GM11168 (cell line): ENCODE results near the gene COX17.

Source experiments
- in situ Hi-C: fragments of 300-500 bp; cut with MboI; formaldehyde crosslinking; loops from one replicate; pipeline ENCODE4 v1.12.0; 2022; ENCODE audit warnings: low sequenced_read_pairs; ENCODE audit not compliant: unreplicated experiment

COX17 gene

GRCh38 chr3:119628390-119628789 is 48.8 kb downstream of the COX17 start:
- in situ Hi-C loops, result no loop called here

- in situ Hi-C loops, result no loop called here
Observed at GRCh38 chr3:119627461-119627860, 49.7 kb downstream of the COX17 start.

- in situ Hi-C loops, result no loop called here
Observed at GRCh38 chr3:119626196-119626595, 51.0 kb downstream of the COX17 start.

GRCh38 chr3:119625451-119626153 is 51.6 kb downstream of the COX17 start:
- in situ Hi-C loops, result no loop called here

- in situ Hi-C loops, result no loop called here
Observed at GRCh38 chr3:119624002-119624720, 53.0 kb downstream of the COX17 start.

GRCh38 chr3:119620899-119621298 is 56.3 kb downstream of the COX17 start:
- in situ Hi-C loops, result no loop called here
